GM06990 (cell line): ENCODE data around the gene CSNK1D.

Source experiments
- DNase-seq: peaks from one replicate; pipeline ENCODE4 v3.0.0-alpha.2; 2011; ENCODE audit not compliant: insufficient read length; ENCODE audit errors: extremely low read depth
- H3K27me3 ChIP-seq: replicated peaks from 2 replicates; pipeline ENCODE4 v1.6.0; 2011; ENCODE audit warnings: low read length; ENCODE audit not compliant: control insufficient read depth, insufficient read depth
- H3K36me3 ChIP-seq: 2 replicates; pipeline ENCODE4 v1.5.1; 2011; ENCODE audit warnings: low read length; ENCODE audit not compliant: control insufficient read depth, insufficient read depth
- H3K4me3 ChIP-seq: replicated peaks from 2 replicates; pipeline ENCODE4 v1.5.1; 2011; ENCODE audit warnings: low read depth, mild to moderate bottlenecking, control low read depth, low read length
- TF ChIP-seq, protein P1 (sequence below): IDR thresholded peaks from 2 replicates; pipeline ENCODE4 v1.5.1; 2011; ENCODE audit warnings: low read length, control low read depth, mild to moderate bottlenecking, inconsistent platforms; ENCODE audit not compliant: insufficient read depth, poor library complexity, severe bottlenecking

CSNK1D gene

DNA sequence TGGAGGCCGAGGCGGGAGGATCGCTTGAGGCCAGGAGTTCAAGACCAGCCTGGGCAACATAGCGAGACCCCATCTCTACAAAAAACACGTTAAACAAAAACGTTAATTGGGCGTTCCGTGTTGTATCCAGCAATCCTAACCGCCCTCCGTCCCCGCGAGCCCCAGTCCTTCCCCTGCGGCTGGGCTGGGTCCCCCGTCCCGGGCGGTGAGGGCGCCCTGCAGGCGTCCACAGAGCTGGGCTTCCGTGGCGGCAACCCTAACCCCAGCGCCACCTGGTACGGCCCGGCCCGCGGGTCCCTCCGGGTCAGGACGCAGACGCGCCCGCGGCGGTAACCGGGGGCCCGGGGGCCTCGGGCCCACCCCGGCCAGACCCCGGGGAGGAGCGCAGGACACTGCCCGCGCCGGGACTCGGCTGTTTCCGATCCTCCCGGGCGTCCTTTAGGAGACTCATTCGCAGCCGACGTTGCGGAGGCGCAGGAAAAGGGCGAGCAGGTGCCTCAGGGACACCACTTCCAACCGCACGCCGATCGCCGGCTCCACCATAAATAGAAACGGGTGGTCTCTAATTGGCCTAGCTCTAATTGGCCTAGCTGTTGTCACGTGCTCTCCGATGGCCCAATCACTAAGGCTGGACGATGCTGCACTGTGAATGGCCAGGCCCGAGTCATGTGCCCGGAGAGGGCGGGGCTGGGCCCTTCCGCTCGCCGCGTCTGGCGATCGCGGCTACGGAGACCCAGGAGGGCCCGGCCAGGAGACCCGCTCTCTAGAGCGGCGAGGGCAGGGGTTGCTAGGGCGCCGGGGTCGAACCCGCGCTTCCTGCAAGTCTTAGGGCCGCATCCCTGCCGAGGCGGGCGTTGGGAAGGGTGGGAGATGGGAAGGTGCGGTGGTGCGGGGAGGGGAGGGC, 19.0 kb upstream of the CSNK1D start:
- Histone ChIP-seq H3K4me3 (peak overlapping the region; percentile 82), H3K27me3 (no peaks in the 10 kb centered on the region), H3K36me3 (no peaks in the 10 kb centered on the region)
- TF ChIP-seq, protein P1, sequence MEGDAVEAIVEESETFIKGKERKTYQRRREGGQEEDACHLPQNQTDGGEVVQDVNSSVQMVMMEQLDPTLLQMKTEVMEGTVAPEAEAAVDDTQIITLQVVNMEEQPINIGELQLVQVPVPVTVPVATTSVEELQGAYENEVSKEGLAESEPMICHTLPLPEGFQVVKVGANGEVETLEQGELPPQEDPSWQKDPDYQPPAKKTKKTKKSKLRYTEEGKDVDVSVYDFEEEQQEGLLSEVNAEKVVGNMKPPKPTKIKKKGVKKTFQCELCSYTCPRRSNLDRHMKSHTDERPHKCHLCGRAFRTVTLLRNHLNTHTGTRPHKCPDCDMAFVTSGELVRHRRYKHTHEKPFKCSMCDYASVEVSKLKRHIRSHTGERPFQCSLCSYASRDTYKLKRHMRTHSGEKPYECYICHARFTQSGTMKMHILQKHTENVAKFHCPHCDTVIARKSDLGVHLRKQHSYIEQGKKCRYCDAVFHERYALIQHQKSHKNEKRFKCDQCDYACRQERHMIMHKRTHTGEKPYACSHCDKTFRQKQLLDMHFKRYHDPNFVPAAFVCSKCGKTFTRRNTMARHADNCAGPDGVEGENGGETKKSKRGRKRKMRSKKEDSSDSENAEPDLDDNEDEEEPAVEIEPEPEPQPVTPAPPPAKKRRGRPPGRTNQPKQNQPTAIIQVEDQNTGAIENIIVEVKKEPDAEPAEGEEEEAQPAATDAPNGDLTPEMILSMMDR = no peak
- peak; percentile 95 for DNase-seq

DNA sequence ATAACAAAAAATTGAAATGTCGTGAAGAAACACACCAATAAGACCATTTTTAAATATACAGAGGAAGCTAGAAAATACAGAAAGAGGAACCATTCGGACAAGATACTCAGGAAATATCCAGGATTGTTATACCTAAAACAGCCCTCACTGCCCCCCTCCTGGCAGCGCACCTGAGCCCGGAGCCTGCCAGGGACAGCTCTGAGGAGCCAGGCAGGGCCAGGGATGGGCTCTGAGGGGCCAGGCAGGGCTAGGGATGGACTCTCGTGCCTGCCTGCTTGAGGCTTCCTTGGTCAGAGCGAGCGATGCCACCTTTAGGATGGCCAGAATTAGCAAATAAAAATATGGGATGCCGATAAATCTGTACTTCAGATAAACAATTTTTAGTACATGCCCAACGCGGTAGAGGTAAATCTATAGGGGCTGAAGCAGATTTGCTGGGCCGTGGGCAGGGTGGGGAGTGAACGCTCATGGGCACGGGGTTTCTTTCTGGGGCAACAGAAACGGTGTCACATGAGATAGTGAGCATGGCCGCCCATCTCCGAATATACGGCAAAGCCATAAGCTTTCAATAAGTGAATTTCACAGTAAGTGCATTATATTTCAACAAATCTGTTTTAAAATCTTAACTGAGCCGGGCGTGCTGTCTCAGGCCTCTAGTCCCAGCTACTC, 18.2 kb upstream of the CSNK1D start:
- H3K27me3 ChIP-seq = no peaks in the 10 kb centered on the region
- H3K4me3 ChIP-seq = peak overlapping the region; percentile 82
- DNase-seq = no peak
- no peaks in the 10 kb centered on the region for H3K36me3 ChIP-seq
- TF ChIP-seq, protein P1 = no peak

DNA sequence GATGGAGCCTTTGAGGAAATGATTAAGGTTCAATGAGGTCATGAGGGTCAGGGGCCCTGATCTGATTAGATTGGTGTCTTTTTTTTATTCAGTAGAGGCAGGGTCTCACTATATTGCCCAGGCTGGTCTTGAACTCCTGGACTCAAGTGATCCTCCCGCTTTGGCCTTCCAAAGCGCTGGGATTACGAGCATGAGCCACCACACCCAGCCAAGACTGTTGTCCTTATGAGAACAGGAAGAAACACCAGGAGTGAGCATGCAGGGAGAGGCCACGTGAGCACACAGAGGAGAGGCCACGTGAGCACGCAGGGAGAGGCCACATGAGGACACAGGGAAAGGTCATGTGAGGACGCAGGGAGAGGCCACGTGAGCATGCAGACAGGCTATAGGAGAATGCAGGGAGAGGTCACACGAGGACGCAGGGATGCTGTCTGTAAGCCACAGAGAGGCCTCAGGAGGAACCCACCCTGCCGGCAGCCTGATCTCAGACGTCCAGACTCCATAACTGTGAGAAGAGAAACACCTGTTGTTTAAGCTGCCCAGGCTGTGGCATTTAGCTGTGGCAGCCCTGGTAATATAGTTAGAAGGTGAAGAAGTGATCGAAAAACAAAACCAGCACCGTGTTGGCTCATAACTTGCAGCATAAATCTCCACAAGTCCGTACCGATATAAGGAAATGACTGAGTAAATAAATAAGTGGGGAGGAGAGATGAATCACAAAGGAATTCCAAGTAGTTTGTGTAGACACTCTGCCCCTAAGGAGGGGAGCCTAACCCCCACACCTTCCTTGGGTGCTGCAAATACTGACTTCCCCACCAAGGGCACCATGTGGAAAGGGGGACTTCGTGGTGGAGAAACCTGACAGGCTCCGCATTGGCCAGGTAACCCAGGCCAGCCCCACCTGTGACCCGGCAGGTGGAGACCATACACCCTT, 14.6 kb upstream of the CSNK1D start:
- H3K4me3 ChIP-seq = no peak overlapping the region
- no peak for DNase-seq

DNA sequence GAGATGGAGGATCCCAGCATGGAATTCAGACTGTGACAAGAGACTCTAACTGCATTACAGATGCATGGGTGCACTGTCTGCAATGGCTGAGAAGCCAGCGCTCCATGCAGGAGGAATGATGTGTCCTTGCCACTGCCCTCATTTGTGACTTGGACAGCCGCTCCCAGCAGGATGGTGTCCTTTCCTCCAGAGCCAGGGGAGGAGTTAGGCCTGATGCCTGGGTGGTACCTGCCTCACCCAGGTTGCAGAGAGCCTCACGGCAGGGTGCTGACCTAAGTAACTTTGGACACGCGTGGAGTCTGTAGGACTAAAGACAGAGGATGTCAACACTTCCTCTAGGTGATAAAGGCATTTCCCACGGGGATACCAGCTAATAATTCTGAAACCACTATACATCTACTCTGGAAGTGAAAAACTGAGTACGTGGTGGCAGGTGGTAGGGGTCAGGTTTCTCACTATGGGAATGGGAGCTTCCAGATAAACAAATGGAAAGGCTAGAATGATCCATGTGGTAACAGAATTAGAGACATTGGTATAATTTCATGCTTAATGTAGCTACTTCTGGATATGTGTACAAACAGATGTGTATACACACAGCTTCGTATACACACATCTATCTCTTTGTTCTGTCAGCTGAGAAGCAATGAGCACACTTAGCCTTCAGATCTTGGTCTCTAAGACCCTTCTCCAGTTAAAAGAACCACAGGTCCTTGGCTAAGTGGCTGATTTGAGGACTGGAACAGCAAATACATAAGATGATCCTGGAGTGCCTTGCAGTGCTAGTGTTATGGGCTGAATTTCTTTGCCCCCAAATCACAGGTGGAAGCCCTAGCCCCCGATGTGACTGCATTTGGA, 13.7 kb upstream of the CSNK1D start:
- TF ChIP-seq, protein P1 = no peak
- H3K27me3 ChIP-seq = no peaks in the 10 kb centered on the region
- no peak for DNase-seq
- no peak overlapping the region for H3K4me3 ChIP-seq
- no peaks in the 10 kb centered on the region for H3K36me3 ChIP-seq

More for the DNA sequence above, 14.6 kb upstream of the CSNK1D start:
- H3K27me3 ChIP-seq = no peaks in the 10 kb centered on the region
- no peaks in the 10 kb centered on the region for H3K36me3 ChIP-seq
- TF ChIP-seq, protein P1 = no peak

DNA sequence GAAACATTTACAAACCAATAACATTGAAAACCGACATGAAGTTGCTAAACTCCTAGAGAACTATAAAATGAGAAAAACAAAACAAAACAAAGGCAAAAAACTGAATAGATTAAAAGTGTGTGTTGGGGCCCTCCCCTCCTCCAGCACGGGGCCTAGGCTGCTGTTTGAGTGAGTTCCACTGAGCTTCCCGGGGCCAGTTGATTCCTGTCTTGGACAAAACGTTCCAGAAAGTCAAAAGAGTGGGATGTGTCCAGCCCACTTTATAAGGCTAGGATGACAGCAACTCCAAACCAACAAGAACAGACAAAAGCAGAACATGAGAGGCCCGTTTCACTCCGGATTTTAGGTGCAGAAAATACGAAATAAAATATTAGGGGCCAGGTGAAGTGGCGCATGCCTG, 11.6 kb upstream of the CSNK1D start:
- Histone ChIP-seq H3K27me3 (peaks cover 2% of the 10 kb centered on the region; the same call in 1 of the 2 replicates), H3K4me3 (no peak overlapping the region), H3K36me3 (no peaks in the 10 kb centered on the region)
- DNase-seq = no peak
- TF ChIP-seq, protein P1 = no peak
